ENCODE measurements around the gene ICAM1. TPM values are rescaled to one million over a fixed set of nuclear protein-coding genes. Genes with fewer than 3 reads are reported as not detected.

ICAM1 gene
- total RNA-seq, 1 donor from 2014 or later, result 9.6 TPM

GRCh38 chr19:10317857-10318462, 47.0 kb downstream of the ICAM1 start:
- TF ChIP-seq CTCF (IDR thresholded peaks at IDR 0.05; ENCODE audit: unreplicated experiment), result no peak
- DNase-seq (ENCODE audit: low spot score in 2 of 2, unreplicated experiment in 2 of 2), result no peak
- Mint-ChIP-seq H3K27me3 (ENCODE audit: low read depth) (no peaks in the 10 kb centered on the region), H3K4me1 (peaks cover 15% of the 10 kb centered on the region), H3K9me3 (no peaks in the 10 kb centered on the region), H3K36me3 (peaks cover 20% of the 10 kb centered on the region), H3K27ac (no peak overlapping the region), H3K4me3 (no peak overlapping the region)

- peaks cover 15% of the 10 kb centered on the region for H3K4me1 Mint-ChIP-seq
- H3K27me3 Mint-ChIP-seq (ENCODE audit: low read depth), result no peaks in the 10 kb centered on the region
- no peak overlapping the region for H3K4me3 Mint-ChIP-seq
- TF ChIP-seq CTCF (IDR thresholded peaks at IDR 0.05; ENCODE audit: unreplicated experiment), result no peak
- H3K9me3 Mint-ChIP-seq, result no peaks in the 10 kb centered on the region
- DNase-seq (ENCODE audit: low spot score in 2 of 2, unreplicated experiment in 2 of 2), result no peak
- no peak overlapping the region for H3K27ac Mint-ChIP-seq
- H3K36me3 Mint-ChIP-seq, result peaks cover 17% of the 10 kb centered on the region
Measured at GRCh38 chr19:10318807-10319682, 48.1 kb downstream of the ICAM1 start.

- no peaks in the 10 kb centered on the region for H3K27me3 Mint-ChIP-seq (ENCODE audit: low read depth)
- peaks cover 5% of the 10 kb centered on the region for H3K4me1 Mint-ChIP-seq
- no peak for DNase-seq (ENCODE audit: low spot score in 2 of 2, unreplicated experiment in 2 of 2)
- peaks cover 17% of the 10 kb centered on the region for H3K36me3 Mint-ChIP-seq
- no peak for TF ChIP-seq CTCF (IDR thresholded peaks at IDR 0.05; ENCODE audit: unreplicated experiment)
- H3K9me3 Mint-ChIP-seq, result no peaks in the 10 kb centered on the region
- no peak overlapping the region for H3K27ac Mint-ChIP-seq
- H3K4me3 Mint-ChIP-seq, result no peak overlapping the region
Measured at GRCh38 chr19:10320602-10321416, 49.9 kb downstream of the ICAM1 start.

GRCh38 chr19:10321417-10321797, 50.5 kb downstream of the ICAM1 start:
- Mint-ChIP-seq H3K27me3 (ENCODE audit: low read depth) (no peaks in the 10 kb centered on the region), H3K4me3 (no peak overlapping the region)

More at GRCh38 chr19:10321417-10321797, 50.5 kb downstream of the ICAM1 start:
- Mint-ChIP-seq H3K9me3 (no peaks in the 10 kb centered on the region), H3K36me3 (peaks cover 14% of the 10 kb centered on the region), H3K4me1 (no peaks in the 10 kb centered on the region), H3K27ac (no peak overlapping the region)
- no peak for TF ChIP-seq CTCF (IDR thresholded peaks at IDR 0.05; ENCODE audit: unreplicated experiment)
- DNase-seq (ENCODE audit: low spot score in 2 of 2, unreplicated experiment in 2 of 2), result no peak
